HG03565 (cell line): ENCODE measurements around the gene WNT9B.

Experiments
- ATAC-seq: cut with Tn5 transposase; IDR thresholded peaks from one replicate; pipeline ENCODE4 v1.9.1; 2021; ENCODE audit warnings: mild to moderate bottlenecking, moderate library complexity; ENCODE audit not compliant: unreplicated experiment

Gene WNT9B

DNA sequence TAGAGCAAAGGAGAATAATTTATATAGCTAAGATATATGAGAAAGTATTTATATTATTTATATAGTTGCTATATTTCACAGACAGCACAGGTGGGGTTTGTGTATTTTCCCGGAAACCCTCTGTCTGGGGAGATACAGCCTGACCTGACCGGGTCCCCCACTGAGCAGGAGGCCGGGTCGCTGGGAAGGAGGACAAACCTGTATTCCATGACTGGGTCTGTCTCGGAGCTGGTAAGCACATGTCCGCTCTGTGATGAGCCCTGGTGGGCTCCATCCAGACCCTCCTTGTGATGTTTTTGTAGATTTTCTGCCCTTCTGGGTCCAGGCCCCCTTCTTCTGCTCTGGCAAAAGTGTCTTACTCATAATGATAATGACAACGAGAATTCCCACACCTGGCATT lies 27.7 kb downstream of the WNT9B start:
- ATAC-seq = no peak

DNA sequence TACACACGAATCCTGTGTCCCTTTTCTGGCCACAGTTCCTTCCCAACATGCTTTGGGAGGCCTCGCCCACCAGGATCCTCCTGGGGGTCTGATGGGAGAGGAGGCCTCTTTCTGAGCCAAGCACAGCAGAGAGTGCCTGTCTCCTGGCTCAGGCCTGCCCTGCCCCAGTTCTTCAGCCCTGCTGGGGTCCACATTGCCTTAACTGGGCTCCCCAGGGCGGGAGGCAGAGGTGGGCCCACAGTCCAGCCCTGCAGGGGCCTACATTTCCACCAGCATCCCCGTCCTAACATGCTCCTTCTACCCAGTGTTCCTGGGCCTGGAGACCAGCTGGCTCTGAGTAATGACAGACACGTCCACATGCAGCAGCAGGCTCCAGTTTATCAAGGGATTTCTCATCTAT lies 29.6 kb downstream of the WNT9B start:
- no peak for ATAC-seq

DNA sequence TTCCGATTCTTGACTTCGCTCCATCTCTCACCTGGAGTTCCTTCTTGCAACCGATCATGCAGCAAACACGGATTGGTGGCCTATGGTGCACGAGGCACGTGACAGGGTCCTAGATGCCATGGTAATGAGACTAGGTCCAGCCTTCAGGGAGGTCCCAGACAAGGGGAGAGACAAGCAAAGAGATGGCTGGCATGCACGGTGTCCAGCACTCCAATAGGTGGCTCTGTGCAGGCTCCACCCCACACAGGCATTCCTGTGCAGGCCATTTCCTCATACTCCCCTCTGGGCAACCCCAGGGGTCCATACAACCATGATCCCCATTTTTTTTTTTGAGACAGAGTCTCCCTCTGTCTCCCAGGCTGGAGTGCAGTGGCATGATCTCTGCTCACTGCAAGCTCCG lies 31.3 kb downstream of the WNT9B start:
- ATAC-seq = no peak

DNA sequence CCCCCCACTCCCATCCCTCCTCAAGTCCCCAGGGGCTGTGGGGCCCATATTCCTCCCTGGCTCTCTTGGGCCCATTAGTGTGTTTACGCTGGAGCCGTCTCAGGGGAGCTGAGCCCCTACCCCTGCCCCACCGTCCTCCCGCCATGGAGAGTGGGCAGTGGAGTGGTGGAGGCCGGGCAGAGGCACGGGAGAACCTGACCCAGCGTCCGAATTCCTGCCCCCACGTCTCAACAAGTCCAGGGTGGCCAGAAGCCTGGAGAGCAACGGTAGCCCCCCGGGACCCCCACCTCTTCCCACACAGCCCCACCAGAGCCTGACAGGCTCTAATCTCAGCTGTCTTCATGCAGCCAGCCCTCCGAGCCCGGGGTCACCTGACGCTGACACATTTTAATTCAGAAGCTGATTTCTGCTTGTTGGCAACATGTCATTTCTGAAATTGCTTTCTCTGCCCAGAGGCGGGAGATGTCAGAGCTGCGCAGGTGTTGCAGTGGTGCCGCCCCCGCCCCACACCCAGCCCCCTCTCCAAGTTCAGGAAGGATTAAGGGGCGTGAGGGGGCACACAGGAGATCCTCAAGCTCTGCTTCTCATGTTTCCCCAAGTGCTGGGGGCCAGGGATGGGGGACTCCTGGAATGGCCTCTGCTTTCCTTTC lies 32.6 kb downstream of the WNT9B start:
- no peak for ATAC-seq

DNA sequence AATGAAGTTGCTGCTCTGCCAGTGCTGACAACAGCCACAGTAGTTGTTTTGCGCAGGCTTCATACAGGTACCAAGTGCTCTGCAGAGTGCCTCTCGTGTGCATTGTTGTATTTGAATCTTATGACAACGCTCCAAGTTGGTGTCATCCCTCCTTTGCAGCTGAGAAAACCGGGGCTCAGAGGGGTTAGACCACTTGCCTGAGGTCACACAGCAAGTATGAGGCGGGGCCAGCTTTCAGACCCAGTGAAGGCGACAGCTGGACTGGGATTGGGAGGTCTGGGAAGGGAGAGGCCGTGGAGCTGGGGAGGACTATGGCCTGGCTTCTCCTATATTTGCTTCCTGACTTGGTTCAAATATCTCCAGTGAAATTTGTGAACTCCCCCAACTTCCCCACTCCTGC lies 33.2 kb downstream of the WNT9B start:
- ATAC-seq = no peak

DNA sequence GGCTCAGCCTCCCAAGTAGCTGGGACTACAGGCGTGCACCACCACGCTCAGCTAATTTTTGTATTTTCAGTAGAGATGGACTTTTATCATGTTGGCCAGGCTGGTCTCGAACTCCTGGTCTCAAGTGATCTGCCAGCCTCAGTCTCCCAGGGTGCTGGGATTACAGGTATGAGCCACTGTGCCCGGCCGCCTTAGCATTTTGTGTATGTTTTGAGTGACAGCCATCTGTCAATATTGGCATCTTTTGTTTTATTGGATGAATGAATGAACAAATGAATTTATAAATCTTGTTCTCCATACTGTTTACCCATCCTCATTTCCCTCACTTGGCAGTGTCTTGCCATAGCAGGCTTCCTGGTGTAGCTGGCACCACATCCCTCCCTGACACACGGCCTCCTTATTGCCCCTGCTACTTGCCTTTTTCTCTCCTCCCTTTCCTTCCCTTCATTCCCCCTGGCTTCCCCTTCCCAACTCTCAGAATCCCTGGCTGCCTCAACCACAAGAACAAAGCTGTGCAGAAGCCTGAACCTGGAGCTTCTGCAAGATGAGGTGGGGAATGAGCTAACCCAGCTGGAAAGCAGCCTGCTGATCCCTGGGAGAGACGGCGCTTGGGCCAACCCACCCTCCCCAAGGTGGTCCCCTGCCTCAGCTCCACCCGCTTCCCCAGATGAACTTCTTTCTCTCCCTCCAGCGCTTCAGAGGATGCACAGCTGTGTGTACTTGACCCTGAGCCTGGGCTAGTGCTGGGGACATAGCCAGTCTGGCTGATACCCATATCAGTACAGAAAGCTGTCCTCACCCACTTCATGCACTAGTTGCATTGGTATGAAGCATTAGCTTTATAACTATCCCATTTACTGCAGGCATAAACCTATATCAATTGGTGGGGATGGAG lies 34.3 kb downstream of the WNT9B start:
- no peak for ATAC-seq

DNA sequence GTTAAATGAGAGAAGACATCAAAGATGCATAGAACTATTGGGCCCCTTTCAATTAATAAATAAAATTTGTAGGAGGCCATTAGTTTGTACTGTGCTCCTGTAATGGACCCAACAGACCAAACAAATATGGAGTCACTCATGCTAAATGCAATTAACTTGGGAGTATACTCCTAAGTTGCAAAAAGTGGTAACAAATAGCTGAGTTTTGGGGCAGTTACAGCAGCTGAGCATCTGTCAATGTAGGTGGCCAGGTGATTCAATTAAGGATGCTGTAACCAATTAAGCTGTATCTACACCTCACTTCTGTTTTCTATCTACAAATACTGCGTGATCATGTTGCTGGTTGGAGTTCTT lies 34.9 kb downstream of the WNT9B start:
- no peak for ATAC-seq

DNA sequence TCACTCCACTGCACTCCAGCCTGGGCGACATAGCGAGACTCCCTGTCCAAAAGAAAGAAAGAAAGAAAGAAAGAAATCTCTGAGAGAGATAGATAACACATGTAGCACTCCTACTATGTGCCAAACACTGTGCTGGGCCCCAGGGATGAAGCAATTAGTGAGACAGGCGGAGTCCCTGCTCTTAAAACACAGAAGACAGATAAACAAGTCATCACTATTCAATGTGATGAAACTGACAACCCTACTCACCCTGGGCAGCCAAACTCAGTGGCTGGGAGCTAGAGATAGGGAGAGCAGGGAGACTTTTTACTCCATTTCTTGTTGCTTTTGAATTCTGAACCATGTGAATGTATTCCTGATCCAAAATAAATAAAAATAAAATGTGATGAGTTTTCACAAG lies 36.3 kb downstream of the WNT9B start:
- ATAC-seq = no peak

DNA sequence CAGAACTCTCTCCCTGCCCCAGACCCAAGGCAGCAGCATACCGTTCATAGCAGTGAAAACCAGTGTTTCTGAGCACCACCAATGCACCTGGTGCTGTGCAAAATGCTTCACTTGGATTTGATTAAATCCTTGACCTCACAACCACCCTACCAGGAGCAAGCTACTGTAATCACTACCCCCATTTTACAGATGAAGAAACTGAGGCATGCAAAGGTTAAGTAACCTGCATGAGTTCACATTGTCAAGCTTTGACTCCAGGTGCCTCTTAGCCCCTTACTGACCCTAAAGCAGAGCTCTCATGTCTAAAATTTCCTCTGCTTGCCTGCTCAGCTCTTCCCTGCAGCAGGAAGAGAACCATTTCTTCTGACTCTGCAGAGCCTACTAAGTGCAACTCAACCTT lies 37.3 kb downstream of the WNT9B start:
- no peak for ATAC-seq

DNA sequence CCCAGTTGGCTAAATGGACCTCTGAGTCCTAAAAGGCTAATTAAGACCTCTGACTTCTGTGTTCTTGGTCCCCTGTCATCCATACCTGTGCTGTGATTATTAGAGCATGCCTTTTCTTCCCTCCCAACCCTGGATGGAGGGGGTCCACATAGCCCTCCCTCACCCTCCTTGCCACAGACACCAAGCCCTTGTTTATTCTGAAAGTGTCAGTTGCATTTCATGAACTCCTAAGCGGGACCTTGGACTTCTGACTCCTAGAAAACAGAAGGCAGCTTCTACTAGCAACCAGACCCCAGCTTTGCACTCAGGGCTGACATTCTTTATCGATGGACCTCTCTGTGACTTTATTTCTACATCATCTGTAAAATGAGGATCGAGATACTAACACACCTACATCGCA lies 38.1 kb downstream of the WNT9B start:
- no peak for ATAC-seq

DNA sequence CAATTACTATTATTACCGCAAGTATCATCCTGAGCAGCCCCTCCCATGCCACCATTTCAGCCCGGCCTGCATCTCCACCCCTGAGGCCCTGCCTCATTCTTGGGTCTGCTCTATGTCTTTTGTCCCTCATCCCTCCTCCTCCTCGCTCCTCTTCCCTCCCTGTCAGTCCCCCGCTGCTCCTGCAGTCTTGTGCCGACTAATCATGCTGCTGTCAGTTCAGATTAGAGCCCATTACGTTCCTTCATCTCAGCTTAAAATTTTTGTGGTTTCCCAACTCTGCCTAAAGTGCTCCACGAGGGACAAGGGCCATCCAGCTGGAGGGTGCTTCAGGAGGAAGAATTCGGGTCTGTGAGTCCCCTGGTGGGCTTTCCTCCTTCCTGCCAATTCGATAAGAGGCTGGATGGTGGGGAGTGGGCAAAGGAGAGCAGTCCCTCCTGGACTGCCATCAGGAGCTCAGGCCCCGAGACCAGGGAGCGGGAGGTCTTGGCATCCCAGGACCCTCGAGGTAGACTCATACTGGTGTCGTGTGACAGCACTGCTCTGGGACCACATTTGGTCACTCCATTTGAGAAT lies 38.7 kb downstream of the WNT9B start:
- ATAC-seq = no peak

DNA sequence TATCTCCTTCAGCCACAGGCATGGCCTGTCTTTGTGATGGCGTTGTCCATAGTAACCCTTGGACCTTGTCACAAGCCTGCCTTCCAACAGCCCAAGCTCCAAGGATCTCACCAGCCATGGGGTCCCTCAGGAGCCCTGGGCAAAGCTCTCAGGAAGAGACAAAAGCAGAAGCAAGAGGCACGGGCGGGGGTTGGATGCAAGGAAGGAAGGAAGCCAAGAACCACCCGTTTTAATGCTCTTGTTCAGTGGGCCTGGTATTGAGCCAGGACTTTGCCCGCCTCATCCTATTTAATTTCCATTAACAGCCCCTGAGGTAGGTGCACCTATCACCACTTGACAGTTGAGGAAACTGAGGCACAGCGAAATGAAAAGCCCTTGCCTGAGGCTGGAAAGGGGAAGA lies 39.3 kb downstream of the WNT9B start:
- no peak for ATAC-seq

DNA sequence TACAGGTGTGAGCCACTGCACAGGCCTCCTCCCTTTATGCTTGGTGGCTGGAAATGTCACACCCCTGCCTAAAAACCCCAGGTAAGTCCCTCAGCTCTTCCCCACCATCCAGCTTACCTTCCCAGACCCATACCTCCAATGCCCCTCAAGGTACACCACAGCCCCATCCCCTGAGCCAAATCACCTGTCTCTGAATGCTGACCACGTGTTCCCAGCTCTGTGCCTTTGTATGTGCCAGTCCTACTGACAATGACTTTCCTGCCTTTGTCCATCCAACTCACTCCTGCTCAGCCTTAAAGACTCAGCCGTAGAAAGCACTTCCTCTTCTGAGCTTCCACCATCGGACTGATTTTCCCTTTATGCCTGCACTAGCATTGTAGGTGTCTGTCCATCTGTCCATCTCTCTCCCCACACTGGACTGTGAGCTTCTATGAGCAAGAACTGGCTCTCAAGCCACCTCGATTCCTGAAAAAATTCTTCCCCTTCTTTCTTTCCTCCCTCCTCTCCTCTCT lies 40.9 kb downstream of the WNT9B start:
- no peak for ATAC-seq

DNA sequence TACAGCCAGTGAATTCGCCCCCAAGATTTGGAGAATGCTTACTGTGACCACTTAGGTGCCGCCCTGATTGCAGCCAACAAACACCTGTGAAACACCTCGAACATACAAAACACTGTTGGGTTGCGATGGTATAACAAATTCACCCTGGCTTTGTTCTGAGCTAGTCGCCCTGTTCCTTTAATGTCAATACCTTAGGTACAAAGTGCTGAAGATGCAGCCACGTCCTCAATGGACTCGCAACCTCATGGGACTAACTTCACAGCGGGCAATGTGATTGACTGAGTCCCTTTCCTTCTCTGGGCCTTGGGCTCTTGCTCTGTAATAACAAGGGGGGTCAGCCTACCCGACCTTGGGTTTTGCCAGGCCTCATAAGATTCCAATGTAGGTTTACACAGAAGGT lies 42.6 kb downstream of the WNT9B start:
- ATAC-seq = no peak

DNA sequence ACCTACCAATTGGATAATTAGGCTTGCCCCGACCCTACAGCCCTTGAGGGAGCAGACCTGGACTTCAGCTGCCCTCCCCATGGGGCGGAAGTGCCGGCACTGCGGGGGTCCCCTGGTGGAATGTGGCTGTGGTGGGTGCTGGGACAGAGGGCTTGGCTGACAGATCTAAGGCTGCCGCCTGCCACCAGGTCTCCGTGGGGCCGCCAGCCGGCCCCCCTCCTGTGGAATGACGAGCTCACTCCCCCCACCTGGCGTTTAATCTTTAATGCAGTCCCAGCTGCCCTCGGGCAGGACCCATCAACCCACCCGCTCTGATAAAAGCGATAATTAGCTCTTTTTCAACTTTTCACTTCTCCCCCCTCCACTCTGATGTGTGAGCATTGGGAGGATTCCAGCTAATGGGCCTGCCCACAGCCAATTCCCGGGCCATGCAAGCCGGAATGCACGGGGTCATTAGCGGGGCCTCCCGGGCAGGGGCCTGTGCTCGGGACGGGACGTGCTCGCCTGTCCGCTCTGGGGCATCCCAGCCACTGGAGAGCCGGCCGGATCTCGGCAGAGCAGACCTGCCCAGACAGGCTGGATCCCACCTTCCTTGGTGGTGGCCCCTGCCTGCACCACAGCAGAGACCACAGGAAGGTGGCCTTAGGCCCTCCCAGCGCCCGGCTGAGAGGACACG lies 43.2 kb downstream of the WNT9B start:
- ATAC-seq = no peak

DNA sequence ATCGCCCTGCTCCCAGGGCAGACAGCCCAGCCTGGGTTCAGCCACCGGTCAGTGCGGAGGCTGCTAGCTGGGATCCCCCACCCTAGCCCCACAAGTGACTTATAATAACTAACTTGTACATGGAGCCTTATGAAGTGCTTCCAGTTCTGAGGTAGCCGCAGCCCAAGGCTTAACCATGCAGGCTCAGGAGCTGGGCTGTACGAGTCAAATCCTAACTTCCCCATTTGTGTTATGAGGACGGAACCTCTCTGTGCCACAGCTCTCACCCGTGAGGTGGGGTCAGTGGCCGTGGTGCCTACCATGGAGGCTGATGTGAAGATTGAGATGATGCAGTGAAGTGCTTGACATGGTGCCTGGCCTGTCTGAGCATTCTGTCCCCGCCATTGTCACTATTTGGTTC lies 43.8 kb downstream of the WNT9B start:
- ATAC-seq = no peak

DNA sequence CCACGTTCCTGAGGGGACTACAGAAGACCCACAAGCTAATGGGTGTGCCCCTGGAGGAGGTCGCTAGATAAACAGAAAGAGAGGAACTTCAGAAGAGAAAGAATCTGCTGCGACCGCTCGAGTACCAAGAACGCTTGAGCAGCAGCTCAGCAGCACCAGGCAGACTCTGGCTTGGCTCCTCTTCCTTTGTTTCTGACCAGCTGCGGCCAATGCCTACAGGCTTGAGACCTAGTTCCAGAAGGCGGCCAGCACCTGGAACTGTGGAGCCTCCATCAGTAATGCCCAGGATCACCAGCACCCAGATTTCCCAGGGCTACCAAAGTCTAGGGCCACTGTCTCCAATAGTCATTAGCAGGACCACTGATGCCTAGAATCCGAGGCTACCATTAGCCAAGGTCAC lies 45.6 kb downstream of the WNT9B start:
- no peak for ATAC-seq

DNA sequence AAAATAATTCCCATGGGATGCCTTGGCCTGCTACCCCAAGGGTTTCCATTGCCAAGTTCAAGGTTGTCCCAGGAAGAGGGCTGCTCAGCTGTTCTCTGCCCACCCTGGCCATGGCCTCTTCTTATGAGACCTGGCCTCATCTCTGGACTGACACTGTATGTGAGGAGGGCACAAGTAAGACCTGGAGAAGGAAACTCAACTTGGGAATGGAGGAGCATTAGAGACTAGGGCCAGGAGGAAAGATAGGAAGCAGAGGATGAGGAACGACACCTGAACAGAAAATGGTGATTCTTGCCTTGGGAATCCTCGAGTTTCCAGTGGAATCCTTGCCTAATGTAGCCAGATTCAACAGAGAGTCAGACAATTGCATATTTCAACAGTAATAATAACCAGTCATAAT lies 47.0 kb downstream of the WNT9B start:
- no peak for ATAC-seq

DNA sequence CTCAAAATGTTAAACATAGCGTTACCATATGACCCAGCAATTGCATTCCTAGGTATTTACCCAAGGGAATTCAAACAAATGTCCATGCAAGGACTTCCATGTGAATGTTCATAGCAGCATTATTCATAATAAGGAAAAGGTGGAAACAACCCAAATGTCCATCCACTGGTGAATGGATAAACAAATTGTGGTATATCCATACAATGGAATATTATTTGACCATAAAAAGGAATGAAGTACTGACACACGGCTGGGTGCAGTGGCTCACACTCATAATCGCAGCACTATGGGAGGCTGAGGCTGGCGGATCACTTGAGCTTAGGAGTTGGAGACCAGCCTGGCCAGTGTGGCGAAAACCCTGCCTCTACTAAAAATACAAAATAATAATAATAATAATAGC lies 47.5 kb downstream of the WNT9B start:
- ATAC-seq = no peak

DNA sequence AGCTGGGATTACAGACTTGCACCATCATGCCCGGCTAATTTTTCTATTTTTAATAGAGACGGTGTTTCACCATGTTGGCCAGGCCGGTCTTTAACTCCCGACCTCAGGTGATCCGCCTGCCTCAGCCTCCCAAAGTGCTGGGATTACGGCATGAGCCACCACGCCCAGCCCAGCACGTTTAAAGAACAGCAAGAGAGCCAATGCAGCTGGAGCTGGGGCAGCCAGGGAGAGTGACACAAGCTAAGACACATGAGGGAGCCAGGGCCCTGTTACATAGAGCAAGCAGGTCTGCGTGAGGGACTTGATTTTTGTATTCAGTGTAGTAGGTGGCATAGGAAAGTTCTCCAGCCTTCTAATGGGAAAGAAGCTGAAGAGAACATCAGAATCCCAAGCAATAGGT lies 49.9 kb downstream of the WNT9B start:
- ATAC-seq = no peak
